Hematopoietic multipotent progenitor cell treated with erythropoietin and hydrocortisone succinate and interleukin-3 and kit ligand, for 15 days (in vitro differentiated cells): ENCODE data around the gene FYN.

Experiments used
- DNase-seq: peaks from one replicate; pipeline ENCODE4 v3.0.0-alpha.2; 2015; ENCODE audit warnings: low spot score

The FYN gene

GRCh38 chr6:111707773-111708172 is 165.5 kb downstream of the FYN start:
- no peak for DNase-seq

GRCh38 chr6:111706841-111707391 is 166.3 kb downstream of the FYN start:
- DNase-seq = no peak

GRCh38 chr6:111703723-111704122 is 169.5 kb downstream of the FYN start:
- no peak for DNase-seq

GRCh38 chr6:111702268-111702667 is 171.0 kb downstream of the FYN start:
- no peak for DNase-seq

- DNase-seq = no peak
These were observed 172.1 kb downstream of the FYN start for GRCh38 chr6:111701146-111701545.

GRCh38 chr6:111700135-111700690 is 173.0 kb downstream of the FYN start:
- no peak for DNase-seq

- DNase-seq = no peak
These were observed 174.1 kb downstream of the FYN start for GRCh38 chr6:111699123-111699522.

GRCh38 chr6:111696814-111697213 is 176.4 kb downstream of the FYN start:
- DNase-seq = no peak

- DNase-seq = no peak
These were observed 180.7 kb downstream of the FYN start for GRCh38 chr6:111692327-111693164.

- no peak for DNase-seq
These were observed 181.7 kb downstream of the FYN start for GRCh38 chr6:111691345-111692225.

GRCh38 chr6:111689946-111690345 is 183.3 kb downstream of the FYN start:
- no peak for DNase-seq

GRCh38 chr6:111689419-111689818 is 183.8 kb downstream of the FYN start:
- DNase-seq = no peak

GRCh38 chr6:111688331-111688730 is 184.9 kb downstream of the FYN start:
- no peak for DNase-seq

- DNase-seq = peak; percentile 44
These were observed 185.6 kb downstream of the FYN start for GRCh38 chr6:111687652-111688051.

- DNase-seq = no peak
These were observed 186.4 kb downstream of the FYN start for GRCh38 chr6:111686932-111687266.

- no peak for DNase-seq
These were observed 186.9 kb downstream of the FYN start for GRCh38 chr6:111686249-111686931.

GRCh38 chr6:111685526-111685925 is 187.7 kb downstream of the FYN start:
- DNase-seq = no peak

GRCh38 chr6:111685058-111685457 is 188.2 kb downstream of the FYN start:
- no peak for DNase-seq

GRCh38 chr6:111683749-111684267 is 189.4 kb downstream of the FYN start:
- no peak for DNase-seq

- DNase-seq = no peak
These were observed 190.1 kb downstream of the FYN start for GRCh38 chr6:111683157-111683556.

- no peak for DNase-seq
These were observed 191.4 kb downstream of the FYN start for GRCh38 chr6:111681860-111682259.
